Measurements from ENCODE around the gene CCDC74B. TPM values are rescaled to one million over a fixed set of nuclear protein-coding genes. Genes with fewer than 3 reads are reported as not detected.
"Not testable (repeated sequence)": the region's sequence is repeated elsewhere in the genome, so short reads cannot be mapped to it uniquely, and the experiment has no call there.

Gene CCDC74B
- total RNA-seq, 1 donor from 2014 or later, result 0.38 TPM

DNA sequence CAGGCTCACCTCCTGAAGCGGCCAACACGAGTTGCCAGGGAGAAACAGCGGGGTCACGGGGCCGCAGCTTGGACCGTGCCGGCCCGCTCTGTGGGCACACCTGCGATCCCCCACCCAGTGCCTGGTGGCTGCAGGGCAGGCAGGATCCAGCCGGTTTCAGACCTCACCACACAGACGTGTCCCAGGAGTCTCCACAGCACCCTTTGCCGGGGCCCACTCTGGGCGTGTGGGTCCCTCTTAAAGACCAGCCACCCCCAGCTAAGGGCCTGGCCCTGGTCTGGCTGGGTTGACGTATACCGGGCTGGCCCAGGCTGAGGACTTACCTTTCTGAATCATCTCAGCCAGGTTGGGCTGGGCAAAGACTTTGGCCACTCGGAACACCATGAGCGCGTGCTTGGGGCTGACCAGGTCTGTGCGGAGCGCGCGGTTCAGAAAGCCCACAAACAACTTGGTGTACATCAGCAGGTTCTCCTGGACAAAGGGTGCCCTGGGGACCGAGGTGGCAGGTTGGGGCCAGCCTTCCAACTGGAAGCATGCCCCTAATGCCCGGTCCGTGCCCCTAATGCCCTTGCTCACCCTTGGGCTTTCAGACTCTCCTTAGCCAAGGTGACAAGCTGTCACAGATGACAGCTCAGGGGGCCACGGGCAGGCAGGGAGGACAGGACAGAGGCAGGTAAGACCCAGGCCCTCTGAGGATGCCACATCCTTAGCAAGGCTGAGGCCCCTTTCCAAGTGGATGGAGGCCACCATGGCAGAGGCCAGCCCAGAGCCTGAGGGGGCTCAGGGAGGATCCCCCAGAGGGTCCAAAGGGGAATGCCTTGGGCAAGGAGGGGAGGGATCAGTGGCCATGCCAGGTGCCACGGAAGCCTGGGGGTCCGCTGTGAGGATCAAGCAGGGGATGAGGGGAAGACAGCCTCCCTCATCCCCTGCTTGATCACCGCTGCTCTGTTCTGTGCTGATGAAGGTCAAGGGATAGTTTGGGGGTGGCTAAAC lies 10.2 kb upstream of the CCDC74B start:
- intact Hi-C loops (cut with DNase I), result loop anchor here (5.0 kb wide), 1 partner anchor 177 kb away; no protein-coding TSS in a partner anchor
- DNase-seq, result no peak

DNA sequence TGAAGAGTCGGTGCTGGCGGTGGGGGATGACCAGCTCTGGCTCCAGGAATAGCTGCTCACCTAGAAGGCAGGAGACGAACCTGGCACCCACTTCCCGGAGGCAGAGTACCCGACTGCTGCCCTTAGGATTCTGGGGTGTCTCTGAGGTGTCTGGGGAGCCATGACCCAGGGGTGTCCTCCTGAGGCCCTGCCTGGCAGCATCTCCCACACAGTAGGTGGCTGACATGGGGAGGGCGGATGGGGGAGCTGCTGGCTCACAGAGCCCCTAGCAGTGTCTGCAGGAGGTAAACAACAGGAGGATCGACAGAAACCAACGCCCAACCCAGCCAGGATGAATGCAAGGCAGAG lies 9.5 kb upstream of the CCDC74B start:
- intact Hi-C loops (cut with DNase I), result not testable (repeated sequence)

More for the DNA sequence above, 10.2 kb upstream of the CCDC74B start:
- no peak for ATAC-seq (ENCODE audit: poor library complexity)

DNA sequence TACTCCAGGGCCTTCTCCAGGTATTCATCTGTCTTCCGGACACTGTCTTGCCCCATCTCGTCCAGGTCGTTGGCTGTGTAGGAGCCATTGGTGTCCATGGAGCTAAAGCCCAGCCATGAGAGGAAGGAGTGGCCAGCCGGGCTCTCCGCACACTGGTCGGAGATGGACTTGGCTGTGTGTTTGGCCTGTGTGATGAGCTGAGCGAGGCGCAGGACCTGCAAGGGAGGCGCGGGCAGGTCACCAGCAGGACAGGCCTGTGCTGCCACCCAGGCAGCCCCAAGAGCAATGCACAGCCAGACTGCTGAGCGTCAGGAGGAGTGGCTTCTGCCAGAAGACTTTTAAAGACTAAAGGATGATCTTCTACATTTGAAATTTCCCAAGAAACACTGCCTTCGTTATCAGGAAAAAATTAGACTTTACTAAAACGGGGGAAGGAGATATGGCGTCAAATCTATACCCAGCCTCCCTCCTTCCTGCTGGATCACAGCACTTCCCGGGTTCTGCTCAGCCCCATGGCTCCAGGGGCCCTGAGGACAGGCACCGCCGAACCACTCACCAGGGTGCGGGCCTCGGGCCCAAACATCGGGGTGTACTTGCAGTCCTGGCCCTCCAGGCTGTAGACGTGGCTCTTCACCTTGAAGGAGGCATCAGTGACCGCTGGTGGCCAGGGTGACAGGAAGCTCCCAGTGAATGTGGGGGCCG lies 9.0 kb upstream of the CCDC74B start:
- ATAC-seq (ENCODE audit: poor library complexity); intact Hi-C loops (cut with DNase I); DNase-seq: not testable (repeated sequence)

More for the DNA sequence above, 9.5 kb upstream of the CCDC74B start:
- not testable (repeated sequence) for DNase-seq; ATAC-seq (ENCODE audit: poor library complexity)

DNA sequence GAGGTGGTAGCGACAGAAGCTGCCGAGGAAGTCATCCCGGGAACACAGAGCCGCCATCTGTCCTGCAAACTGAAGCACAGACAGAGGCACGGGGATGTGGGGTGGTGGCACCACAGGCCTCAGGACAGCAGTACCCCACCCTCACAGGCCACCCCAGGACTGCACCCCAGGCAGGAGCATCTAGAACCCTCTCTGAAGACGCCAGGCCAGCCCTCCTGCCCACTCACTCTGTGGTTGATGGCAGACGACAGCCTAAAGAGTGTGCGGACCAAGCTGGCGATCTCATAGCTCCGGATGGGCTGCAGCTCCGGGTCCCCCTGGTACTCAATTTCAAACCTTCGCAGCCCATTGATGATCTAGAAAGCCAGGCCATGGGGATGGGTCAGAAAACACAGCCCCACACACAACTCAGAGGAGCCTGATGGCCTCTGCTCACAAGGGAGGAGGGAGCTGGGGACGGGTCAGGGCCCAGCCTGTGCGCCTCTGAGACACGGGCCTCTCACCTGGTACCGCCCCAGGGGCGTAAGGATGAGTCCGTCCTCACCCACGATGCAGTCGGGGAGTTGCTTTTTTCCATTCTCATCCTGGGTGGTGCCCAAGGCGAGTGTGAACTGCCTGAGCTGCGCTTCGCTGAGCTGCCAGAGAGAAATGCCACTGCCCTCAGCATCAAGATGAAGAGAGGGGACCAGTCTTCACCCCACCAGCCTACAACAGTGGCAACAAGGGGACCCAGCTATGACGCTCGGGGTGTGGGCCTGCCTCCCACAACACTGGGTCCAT lies 8.1 kb upstream of the CCDC74B start:
- DNase-seq (peak; percentile 24), ATAC-seq (ENCODE audit: poor library complexity) (no peak)
- intact Hi-C loops (cut with DNase I), result no loop called here

DNA sequence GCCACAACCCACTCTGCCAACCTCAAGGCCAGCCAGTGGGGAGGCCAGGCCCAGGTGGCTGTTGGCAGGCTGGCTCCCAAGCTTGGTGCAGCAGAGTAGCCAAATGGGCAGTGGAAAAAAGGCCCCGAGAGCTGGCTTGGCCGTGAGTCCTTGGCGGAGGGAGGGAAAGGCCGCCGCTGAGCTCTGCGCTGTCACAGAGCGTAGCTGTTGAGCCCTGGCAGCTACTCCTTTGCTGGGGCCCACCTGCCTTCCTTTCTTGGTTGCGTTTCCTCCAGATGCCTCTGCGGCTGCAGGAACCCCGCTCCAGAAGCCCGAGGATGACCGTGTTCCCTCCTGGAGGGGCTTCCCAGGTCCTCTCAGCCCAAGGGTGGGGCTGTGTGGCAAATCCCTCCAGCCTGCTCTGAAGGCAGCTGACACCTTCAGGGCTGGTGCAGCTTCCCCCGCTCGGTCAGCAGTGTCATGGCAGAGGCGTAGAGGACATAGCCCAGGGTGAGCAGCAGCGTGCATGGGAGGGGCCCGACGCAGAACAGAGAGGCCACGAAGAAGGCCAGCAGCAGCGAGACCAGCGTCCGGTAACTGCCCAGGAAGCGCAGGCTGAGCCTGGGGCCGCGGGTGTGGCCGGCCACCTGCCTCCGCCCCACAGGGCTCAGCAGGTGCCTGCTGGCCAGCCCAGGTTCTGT lies 7.4 kb upstream of the CCDC74B start:
- intact Hi-C loops (cut with DNase I); ATAC-seq (ENCODE audit: poor library complexity): not testable (repeated sequence)
- DNase-seq, result peak; percentile 33

DNA sequence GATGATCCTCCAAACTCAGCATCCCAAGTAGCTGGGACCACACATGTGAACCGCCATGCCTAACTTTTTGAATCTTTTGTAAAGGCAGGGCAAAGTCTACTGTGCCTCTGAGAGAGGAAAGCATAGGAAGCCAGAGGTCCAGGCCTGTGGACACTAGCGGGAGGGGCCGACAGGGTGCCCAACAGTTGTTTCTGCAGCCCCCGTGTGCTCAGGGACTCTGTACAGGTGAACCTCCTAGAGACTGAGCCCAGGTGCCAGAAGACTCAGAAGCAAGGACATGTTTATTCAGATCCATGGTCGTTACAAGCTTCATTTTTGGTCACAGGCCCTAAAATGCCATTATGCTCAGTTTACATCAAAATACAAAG lies 6.2 kb upstream of the CCDC74B start:
- intact Hi-C loops (cut with DNase I); ATAC-seq (ENCODE audit: poor library complexity); DNase-seq: not testable (repeated sequence)

- intact Hi-C loops (cut with DNase I), result no loop called here
These were observed 5.6 kb upstream of the CCDC74B start for GRCh38 chr2:130150181-130151144.

GRCh38 chr2:130148515-130148914 lies 3.6 kb upstream of the CCDC74B start:
- DNase-seq; intact Hi-C loops (cut with DNase I); ATAC-seq (ENCODE audit: poor library complexity): not testable (repeated sequence)

More at GRCh38 chr2:130150181-130151144, 5.6 kb upstream of the CCDC74B start:
- DNase-seq (peak; percentile 23), ATAC-seq (ENCODE audit: poor library complexity) (no peak)

DNA sequence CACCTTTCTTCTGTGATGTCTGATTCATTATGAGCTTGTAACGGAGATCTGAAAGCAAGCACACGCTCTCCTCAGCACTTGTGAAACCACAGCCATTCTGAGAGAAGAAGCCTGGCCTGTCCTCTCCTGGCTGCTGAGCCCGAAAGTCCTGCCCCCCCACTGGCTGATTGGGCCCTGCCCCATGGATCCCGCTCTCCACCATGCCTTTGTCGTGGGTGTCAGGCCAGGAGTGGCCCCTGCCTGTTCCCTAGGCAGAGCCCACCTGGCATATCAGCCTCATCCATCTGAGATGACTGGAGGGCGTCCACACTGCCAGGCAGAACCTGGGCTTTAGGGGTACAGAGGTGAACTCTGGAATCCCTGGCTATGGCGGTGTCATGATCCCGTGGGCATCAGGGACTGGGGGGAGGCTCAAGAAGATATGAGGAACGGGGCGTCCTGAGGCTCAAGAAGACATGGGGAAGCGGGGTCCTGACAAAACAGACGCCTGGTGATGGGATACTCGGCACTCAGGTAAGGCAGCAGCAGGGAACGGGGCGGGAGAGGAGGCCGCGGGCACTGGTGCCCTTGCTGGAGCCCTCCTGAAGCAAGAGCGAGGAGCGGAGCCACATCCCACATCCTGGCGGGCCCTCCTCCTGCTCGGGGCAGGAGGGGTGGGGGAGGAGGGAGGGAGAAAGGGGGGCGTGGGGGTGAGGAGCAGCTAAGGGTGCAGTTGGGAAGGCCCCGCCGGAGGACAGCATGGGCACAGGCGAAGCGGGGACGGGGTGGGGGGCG lies 1.5 kb downstream of the CCDC74B start:
- intact Hi-C loops (cut with DNase I), result not testable (repeated sequence)

DNA sequence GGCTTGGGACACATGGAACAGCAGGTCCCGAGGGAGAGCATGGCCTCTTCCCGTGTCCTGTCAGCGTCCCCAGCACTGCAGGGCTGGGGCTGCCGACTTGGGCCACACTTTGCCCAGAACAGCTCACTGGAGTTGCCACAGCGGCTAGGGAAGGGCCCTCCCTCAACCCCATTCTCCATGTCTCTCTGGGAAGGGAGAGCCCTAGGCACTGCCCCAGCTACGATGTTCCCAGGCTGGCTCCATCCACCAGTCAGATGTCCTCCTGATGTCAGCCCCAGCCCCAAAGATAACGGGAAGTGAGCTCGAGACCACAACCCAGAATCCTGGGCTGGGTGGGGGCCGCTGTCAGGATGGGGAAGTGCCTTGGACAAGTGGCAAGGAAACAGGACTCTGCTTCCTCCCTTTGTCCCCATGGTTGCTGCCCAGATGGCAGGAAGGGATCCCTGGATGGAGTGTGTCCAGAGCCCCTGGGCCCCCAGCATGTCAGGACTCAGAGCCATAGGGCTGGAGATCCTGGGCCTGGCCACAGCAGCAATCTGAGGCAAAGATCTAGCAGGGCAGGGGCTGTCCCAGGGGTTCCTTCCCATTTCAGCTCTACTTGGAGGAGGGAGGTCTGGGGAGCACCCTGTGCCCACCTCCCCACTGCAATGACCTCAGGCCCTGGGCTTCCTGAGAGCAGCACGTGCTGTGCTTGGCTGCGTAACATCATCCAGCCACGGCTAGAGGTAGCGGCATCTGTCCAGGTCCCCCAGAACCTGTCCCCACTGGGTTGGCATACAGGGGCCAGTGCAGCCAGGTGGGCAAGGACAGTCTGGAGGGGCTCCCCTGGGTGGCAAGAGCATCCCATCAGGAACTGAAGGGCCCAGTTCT lies 2.3 kb downstream of the CCDC74B start:
- ATAC-seq (ENCODE audit: poor library complexity); intact Hi-C loops (cut with DNase I); DNase-seq: not testable (repeated sequence)

More for the DNA sequence above, 1.5 kb downstream of the CCDC74B start:
- not testable (repeated sequence) for DNase-seq; ATAC-seq (ENCODE audit: poor library complexity)

GRCh38 chr2:130141645-130142370 lies 3.1 kb downstream of the CCDC74B start:
- intact Hi-C loops (cut with DNase I); ATAC-seq (ENCODE audit: poor library complexity); DNase-seq: not testable (repeated sequence)

DNA sequence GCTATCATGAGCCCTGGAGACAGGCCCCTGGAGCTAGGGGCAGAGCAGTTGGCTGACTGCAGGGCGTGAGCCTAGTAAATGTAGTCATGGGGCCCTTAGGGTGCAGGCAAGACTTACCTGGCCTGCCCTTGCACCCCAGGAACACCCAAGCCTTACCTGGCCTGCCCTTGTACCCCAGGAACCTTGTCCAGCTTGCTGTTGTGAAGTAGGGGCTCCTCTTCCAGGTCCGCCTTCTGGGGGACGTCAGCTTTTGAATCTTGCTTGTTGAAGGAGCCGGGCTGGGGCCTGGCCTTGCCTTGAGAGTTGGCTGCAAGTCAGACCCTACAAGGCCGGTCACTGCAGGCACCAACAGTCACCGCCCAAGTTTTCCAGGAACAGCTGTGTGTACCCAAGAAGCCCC lies 3.9 kb downstream of the CCDC74B start:
- ATAC-seq (ENCODE audit: poor library complexity); intact Hi-C loops (cut with DNase I); DNase-seq: not testable (repeated sequence)

- intact Hi-C loops (cut with DNase I); ATAC-seq (ENCODE audit: poor library complexity); DNase-seq: not testable (repeated sequence)
These were observed 4.4 kb downstream of the CCDC74B start for GRCh38 chr2:130140516-130140915.

Measured in Right ventricle myocardium superior (tissue), 1 donor.